Lung (tissue), 12 donors: ENCODE results near the gene NQO2. TPM values are rescaled to one million over a fixed set of nuclear protein-coding genes. Genes with fewer than 3 reads are reported as not detected.

ENCODE experiments used
- ATAC-seq: fragments of 200-7000 bp; cut with Tn5 transposase; one replicate; pipeline ENCODE4 v1.9.1; 2020; ENCODE audit warnings: moderate number of reproducible peaks; ENCODE audit not compliant: insufficient read depth, low FRiP score
- DNase-seq, 3 donors: peaks; one replicate each; pipeline ENCODE4 v3.0.0-alpha.2; 2013 to 2017
- H3K27ac ChIP-seq, 2 donors: one replicate each; pipeline ENCODE4 v1.5.1; 2013; ENCODE audit warnings: mild to moderate bottlenecking in 2 of 2, moderate library complexity in 2 of 2, control low read depth in 1 of 2, inconsistent platforms in 1 of 2, low read depth in 1 of 2, low read length in 1 of 2
- H3K27me3 ChIP-seq, 3 donors: one replicate each; pipeline ENCODE4 v1.5.1; 2013; ENCODE audit warnings: low read length in 2 of 3; ENCODE audit not compliant: control insufficient read depth in 3 of 3, insufficient read depth in 3 of 3
- H3K36me3 ChIP-seq, 4 donors: one replicate each; pipeline ENCODE4 v1.5.1; 2013; ENCODE audit warnings: low read length in 4 of 4, mild to moderate bottlenecking in 1 of 4, moderate library complexity in 1 of 4; ENCODE audit not compliant: control insufficient read depth in 4 of 4, insufficient read depth in 4 of 4
- H3K4me1 ChIP-seq, 5 donors: one replicate each; pipeline ENCODE4 v1.5.1; 2013; ENCODE audit warnings: low read length in 5 of 5, mild to moderate bottlenecking in 2 of 5, moderate library complexity in 1 of 5; ENCODE audit not compliant: control insufficient read depth in 5 of 5, insufficient read depth in 5 of 5
- H3K4me3 ChIP-seq: one replicate; pipeline ENCODE4 v1.5.1; 2013; ENCODE audit warnings: mild to moderate bottlenecking, control low read depth, moderate library complexity
- H3K9ac ChIP-seq, 2 donors: one replicate each; pipeline ENCODE4 v1.5.1; 2013; ENCODE audit warnings: low read length in 2 of 2, control low read depth in 1 of 2; ENCODE audit not compliant: insufficient read depth in 1 of 2
- H3K9me3 ChIP-seq, 4 donors: one replicate each; pipeline ENCODE4 v1.5.1; 2013; ENCODE audit warnings: low read length in 3 of 4, mild to moderate bottlenecking in 1 of 4, moderate library complexity in 1 of 4; ENCODE audit not compliant: control insufficient read depth in 4 of 4, insufficient read depth in 3 of 4
- CTCF ChIP-seq: IDR thresholded peaks from 2 replicates; pipeline ENCODE4 v1.5.1; 2012; ENCODE audit warnings: mild to moderate bottlenecking; ENCODE audit errors: control extremely low read depth, extremely low read depth
- WGBS, 2 donors: extraction: QIAGEN DNeasy Blood & Tissue Kit; methylation state at CpG; one replicate each; pipeline ENCODE4 v1.1.7; 2013; 5-methylcytosine and 5-hydroxymethylcytosine counted together
- polyA plus RNA-seq, 2 donors: library from polyadenylated mRNA; stranded (reverse); fragments of 200-250 nt; gene quantifications; one replicate each; pipeline ENCODE4 v1.2.1, GENCODE V29; 2013
- total RNA-seq, 2 donors: library from RNA; depleted of rRNA in 1 of 2; stranded (reverse); fragments of >200 nt in 1 of 2; gene quantifications; one replicate each; pipeline ENCODE4 v1.2.1, GENCODE V29; 2014 to 2021
- donor health status: control.
- donor health status: control.
- donor health status: Bipolar disorder and iron deficiency.
- donor health status: healthy.
- donor health status: DM: yes; HTN: yes; CAD: no.

NQO2 gene
- total and polyA plus RNA-seq, 4 donors: 9.4 to 47.1 (median 43.1) TPM

- peak; percentile 84 to 87 (median 84) for DNase-seq
- no peaks in the 10 kb centered on the region for H3K9me3 ChIP-seq
- 29 to 31% methylated on average over 27 of the region's 27 CpGs for WGBS, 2 donors
- H3K4me3 ChIP-seq: no peak overlapping the region
- no peak overlapping the region for H3K9ac ChIP-seq
- H3K27me3 ChIP-seq: no peaks in the 10 kb centered on the region
- H3K27ac ChIP-seq: peak overlapping the region in 1 of 2 donors; percentile 37
- H3K36me3 ChIP-seq: peaks cover 6 to 18% (median 12%) of the 10 kb centered on the region in 4 donors
- peaks cover 0 to 10% (median 5%) of the 10 kb centered on the region in 5 donors for H3K4me1 ChIP-seq
- TF ChIP-seq CTCF: peak; percentile 45
- ATAC-seq: peak; percentile 84
These were observed 47.1 kb upstream of the NQO2 start for GRCh38 chr6:2952557-2953095.

GRCh38 chr6:2953098-2953497, 46.6 kb upstream of the NQO2 start:
- H3K27ac ChIP-seq: peak overlapping the region in 1 of 2 donors; percentile 37
- peaks cover 0 to 13% (median 9%) of the 10 kb centered on the region in 5 donors for H3K4me1 ChIP-seq
- no peak for TF ChIP-seq CTCF
- no peak overlapping the region for H3K9ac ChIP-seq
- no peak overlapping the region for H3K4me3 ChIP-seq
- H3K27me3 ChIP-seq: no peaks in the 10 kb centered on the region
- peaks cover 5 to 16% (median 10%) of the 10 kb centered on the region in 4 donors for H3K36me3 ChIP-seq
- no peak for ATAC-seq
- 93 to 95% methylated on average over 12 of the region's 12 CpGs for WGBS, 2 donors
- no peak for DNase-seq
- H3K9me3 ChIP-seq: no peaks in the 10 kb centered on the region

- Histone ChIP-seq H3K27me3 (no peaks in the 10 kb centered on the region), H3K36me3 (peaks cover 0 to 10% (median 4%) of the 10 kb centered on the region in 4 donors), H3K9me3 (no peaks in the 10 kb centered on the region), H3K4me1 (peaks cover 0 to 37% (median 9%) of the 10 kb centered on the region in 5 donors), H3K27ac (peak overlapping the region; percentile 43 to 91), H3K4me3 (no peak overlapping the region), H3K9ac (no peak overlapping the region)
- DNase-seq: no peak
- ATAC-seq: no peak
- TF ChIP-seq CTCF: no peak
- WGBS, 2 donors: 81 to 88% methylated on average over 5 of the region's 5 CpGs
These were observed 42.6 kb upstream of the NQO2 start for GRCh38 chr6:2956930-2957685.
